RWPE2 (cell line): Measurements from ENCODE around the gene KLF13.

Experiments used
- ATAC-seq: fragments of 200-7000 bp; cut with Tn5 transposase; 3 replicates; pipeline ENCODE4 v1.9.1; 2021; ENCODE audit warnings: low read depth
- DNase-seq: peaks from one replicate; pipeline ENCODE4 v3.0.0-alpha.2; 2020; ENCODE audit warnings: low spot score
- H3K27ac ChIP-seq: fragments of 450-650 bp; 2 replicates; pipeline ENCODE4 v1.5.1; 2017; ENCODE audit warnings: mild to moderate bottlenecking; ENCODE audit not compliant: poor library complexity, severe bottlenecking
- H3K27me3 ChIP-seq: fragments of 250-450 bp; sonication (Bioruptor Pico); 2 replicates; pipeline ENCODE4 v1.5.1; 2021; ENCODE audit warnings: mild to moderate bottlenecking, moderate library complexity; ENCODE audit not compliant: insufficient read depth, poor library complexity, severe bottlenecking
- H3K36me3 ChIP-seq: fragments of 250-450 bp; sonication (Bioruptor Pico); 2 replicates; pipeline ENCODE4 v1.5.1; 2020; ENCODE audit warnings: low read depth, mild to moderate bottlenecking, moderate library complexity
- H3K4me1 ChIP-seq: fragments of 250-450 bp; sonication (Bioruptor Pico); 2 replicates; pipeline ENCODE4 v1.5.1; 2021; ENCODE audit warnings: mild to moderate bottlenecking, moderate library complexity; ENCODE audit not compliant: insufficient read depth, poor library complexity, severe bottlenecking
- H3K4me3 ChIP-seq: fragments of 250-450 bp; sonication (Bioruptor Pico); 2 replicates; pipeline ENCODE4 v1.5.1; 2021; ENCODE audit warnings: mild to moderate bottlenecking, moderate library complexity; ENCODE audit not compliant: severe bottlenecking
- H3K9me3 ChIP-seq: fragments of 250-450 bp; sonication (Bioruptor Pico); 2 replicates; pipeline ENCODE4 v1.5.1; 2021; ENCODE audit warnings: mild to moderate bottlenecking, moderate library complexity; ENCODE audit not compliant: severe bottlenecking
- CTCF ChIP-seq: fragments of 450-650 bp; IDR thresholded peaks from one replicate; pipeline ENCODE4 v1.5.1; 2017; ENCODE audit warnings: mild to moderate bottlenecking, moderate library complexity; ENCODE audit not compliant: poor library complexity, severe bottlenecking

Gene KLF13

DNA sequence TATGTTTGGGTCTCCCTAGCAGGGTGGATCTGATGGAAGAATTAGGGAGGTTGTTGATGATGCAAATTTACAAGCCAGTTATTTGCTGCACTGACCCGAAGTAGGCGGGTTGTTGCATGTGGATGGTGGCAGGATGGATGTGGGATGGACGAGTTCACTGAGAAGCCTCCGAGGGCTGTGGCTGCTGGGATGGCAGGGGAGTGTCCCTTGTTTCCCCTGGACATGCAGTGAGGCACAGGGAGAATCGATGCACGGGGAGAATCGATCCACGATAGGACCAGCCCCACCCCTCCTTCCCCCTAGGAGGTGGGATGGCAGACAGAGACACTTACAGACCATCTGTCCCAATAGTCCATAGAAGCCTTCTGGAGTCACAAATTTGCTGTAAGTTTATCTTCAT is 31.0 kb upstream of the KLF13 start:
- Histone ChIP-seq H3K4me3 (no peak overlapping the region), H3K9me3 (no peaks in the 10 kb centered on the region), H3K27ac (no peak overlapping the region), H3K27me3 (peaks cover 23% of the 10 kb centered on the region), H3K4me1 (peaks cover 9% of the 10 kb centered on the region), H3K36me3 (no peaks in the 10 kb centered on the region)
- no peak for DNase-seq
- ATAC-seq, result no peak
- TF ChIP-seq CTCF, result no peak

- no peak overlapping the region for H3K27ac ChIP-seq
- H3K9me3 ChIP-seq, result no peaks in the 10 kb centered on the region
- H3K27me3 ChIP-seq, result peaks cover 19% of the 10 kb centered on the region
- ATAC-seq (no peak), DNase-seq (no peak)
- no peak overlapping the region for H3K4me3 ChIP-seq
- H3K36me3 ChIP-seq, result no peaks in the 10 kb centered on the region
- no peak for TF ChIP-seq CTCF
- peaks cover 9% of the 10 kb centered on the region for H3K4me1 ChIP-seq
These were observed 30.4 kb upstream of the KLF13 start for GRCh38 chr15:31296219-31296645.

GRCh38 chr15:31296646-31297574 is 29.7 kb upstream of the KLF13 start:
- Histone ChIP-seq H3K27me3 (peaks cover 12% of the 10 kb centered on the region), H3K36me3 (no peaks in the 10 kb centered on the region), H3K4me3 (no peak overlapping the region), H3K9me3 (no peaks in the 10 kb centered on the region), H3K4me1 (peaks cover 9% of the 10 kb centered on the region), H3K27ac (no peak overlapping the region)
- ATAC-seq (peak; percentile 83), DNase-seq (peak; percentile 81)
- no peak for TF ChIP-seq CTCF

DNA sequence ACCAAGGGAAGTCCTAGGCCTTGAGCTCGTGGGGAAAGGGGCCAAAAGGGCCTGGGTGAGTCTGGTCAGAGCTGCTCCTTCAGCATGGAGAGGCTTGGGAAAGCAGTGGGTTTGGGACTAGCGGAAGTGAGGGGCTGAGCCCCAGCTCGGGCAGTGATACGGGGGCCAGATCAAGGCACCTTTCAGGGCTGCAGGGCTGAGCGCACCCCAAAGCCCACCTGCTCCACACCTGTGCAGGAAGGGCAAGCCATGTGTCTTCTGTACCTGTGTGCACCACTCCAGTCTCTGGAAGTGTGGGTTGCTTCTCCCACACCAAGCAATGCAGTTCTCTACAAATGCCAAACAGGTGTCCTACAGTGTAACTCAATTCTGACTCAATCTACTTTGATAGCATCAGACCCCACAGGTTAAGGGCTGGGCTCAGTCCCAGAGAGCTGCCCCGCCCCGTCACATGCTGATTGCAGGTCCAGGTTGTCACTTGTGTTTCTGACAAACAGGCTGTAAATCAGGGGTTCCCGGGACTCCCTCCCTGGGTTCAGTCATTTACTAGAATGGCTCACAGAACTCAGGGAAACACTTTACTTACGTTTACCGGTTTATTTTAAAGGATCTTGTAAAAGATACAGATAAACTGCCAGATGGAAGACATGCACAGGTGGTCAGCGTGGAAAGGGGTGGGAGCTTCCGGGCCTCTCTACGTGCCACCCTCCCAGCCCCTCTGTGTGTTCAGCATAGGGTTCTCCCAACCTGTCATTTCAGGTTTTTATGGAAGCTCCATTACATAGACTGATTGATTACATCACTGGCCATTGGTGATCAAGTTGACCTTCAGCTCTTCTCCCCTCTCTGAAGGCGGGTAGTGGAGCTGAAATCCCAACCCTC is 28.8 kb upstream of the KLF13 start:
- no peaks in the 10 kb centered on the region for H3K36me3 ChIP-seq
- ATAC-seq (no peak), DNase-seq (peak; percentile 58)
- H3K27ac ChIP-seq, result no peak overlapping the region
- peaks cover 5% of the 10 kb centered on the region for H3K27me3 ChIP-seq
- peaks cover 9% of the 10 kb centered on the region for H3K4me1 ChIP-seq
- TF ChIP-seq CTCF, result no peak
- H3K9me3 ChIP-seq, result no peaks in the 10 kb centered on the region
- H3K4me3 ChIP-seq, result no peak overlapping the region
